Stimulated activated CD4-positive, alpha-beta T cell treated with anti-CD3 and anti-CD28 coated beads, Interleukin-1b, Interleukin-23, amount 100 ng/mL, for 4 hours (primary cell): ENCODE data around the gene MRPS12.

ENCODE experiments used
- DNase-seq, 2 donors: peaks; one replicate each; pipeline ENCODE4 v3.0.0-alpha.2; 2020; ENCODE audit warnings: low read depth in 2 of 2

Gene MRPS12

GRCh38 chr19:38911388-38912001 is 19.2 kb upstream of the MRPS12 start:
- no peak for DNase-seq

- no peak for DNase-seq
These were observed 17.9 kb upstream of the MRPS12 start for GRCh38 chr19:38912600-38913514.

GRCh38 chr19:38913958-38914357 is 16.8 kb upstream of the MRPS12 start:
- no peak for DNase-seq

- DNase-seq = no peak
These were observed 15.1 kb upstream of the MRPS12 start for GRCh38 chr19:38915329-38916321.

GRCh38 chr19:38917516-38917915 is 13.2 kb upstream of the MRPS12 start:
- no peak for DNase-seq

GRCh38 chr19:38917921-38918491 is 12.7 kb upstream of the MRPS12 start:
- DNase-seq = no peak

GRCh38 chr19:38918526-38918925 is 12.2 kb upstream of the MRPS12 start:
- no peak for DNase-seq

GRCh38 chr19:38919837-38920601 is 10.7 kb upstream of the MRPS12 start:
- no peak for DNase-seq

GRCh38 chr19:38920602-38921419 is 9.9 kb upstream of the MRPS12 start:
- DNase-seq = no peak

GRCh38 chr19:38921420-38922274 is 9.1 kb upstream of the MRPS12 start:
- no peak for DNase-seq

GRCh38 chr19:38922482-38922881 is 8.3 kb upstream of the MRPS12 start:
- DNase-seq = no peak

GRCh38 chr19:38924388-38924787 is 6.4 kb upstream of the MRPS12 start:
- DNase-seq = no peak

GRCh38 chr19:38928391-38929001 is 2.2 kb upstream of the MRPS12 start:
- no peak for DNase-seq

- DNase-seq = peak; percentile 86 to 91
These were observed 592 bp upstream of the MRPS12 start, which contains the start of gene SARS2 for GRCh38 chr19:38929929-38930775. Gene SARS2 (minus strand): TSS chr19:38930763. CDS start chr19:38930736, 27 bp downstream.

- DNase-seq = no peak
These were observed 713 bp downstream of the MRPS12 start for GRCh38 chr19:38931521-38931793.

- DNase-seq = peak in 1 of 2 donors; percentile 26
These were observed 1.9 kb downstream of the MRPS12 start for GRCh38 chr19:38932425-38933179.

- no peak for DNase-seq
These were observed 2.8 kb downstream of the MRPS12 start for GRCh38 chr19:38933544-38933943.
